AG10803 (cell line): Measurements from ENCODE around the gene ALG10B.
"Not testable (repeated sequence)": the region's sequence is repeated elsewhere in the genome, so short reads cannot be mapped to it uniquely, and the experiment has no call there.

Source experiments
- DNase-seq: peaks from one replicate; pipeline ENCODE4 v3.0.0; 2010; ENCODE audit warnings: low read depth
- H3K4me3 ChIP-seq: 2 replicates; pipeline ENCODE4 v1.5.1; 2011; ENCODE audit warnings: mild to moderate bottlenecking, low read length, control low read depth
- TF ChIP-seq, protein P1 (sequence below): conservative IDR thresholded peaks from 2 replicates; pipeline ENCODE4 v1.5.1; 2011; ENCODE audit warnings: mild to moderate bottlenecking, low read length, control low read depth, inconsistent platforms

The ALG10B gene

DNA sequence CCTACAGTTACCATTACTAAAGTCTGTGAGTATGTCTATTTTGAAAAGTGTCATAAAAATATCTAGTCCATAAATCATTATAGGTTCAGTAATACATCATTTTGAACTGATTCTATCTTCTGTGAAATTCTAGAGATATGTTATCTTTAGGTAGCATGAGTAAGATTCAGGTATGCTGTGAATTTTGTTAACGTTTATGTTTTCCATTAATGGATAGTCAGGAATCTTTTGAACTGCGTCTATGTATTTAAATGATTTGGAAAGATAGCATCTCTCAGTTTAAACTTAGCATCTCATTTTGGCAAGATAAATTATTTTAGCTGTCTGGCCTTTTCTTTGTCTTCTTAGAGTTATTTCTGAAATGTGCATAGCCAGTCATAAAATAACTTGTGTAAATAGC, 8.3 kb downstream of the ALG10B start:
- no peak overlapping the region for H3K4me3 ChIP-seq
- TF ChIP-seq, protein P1, sequence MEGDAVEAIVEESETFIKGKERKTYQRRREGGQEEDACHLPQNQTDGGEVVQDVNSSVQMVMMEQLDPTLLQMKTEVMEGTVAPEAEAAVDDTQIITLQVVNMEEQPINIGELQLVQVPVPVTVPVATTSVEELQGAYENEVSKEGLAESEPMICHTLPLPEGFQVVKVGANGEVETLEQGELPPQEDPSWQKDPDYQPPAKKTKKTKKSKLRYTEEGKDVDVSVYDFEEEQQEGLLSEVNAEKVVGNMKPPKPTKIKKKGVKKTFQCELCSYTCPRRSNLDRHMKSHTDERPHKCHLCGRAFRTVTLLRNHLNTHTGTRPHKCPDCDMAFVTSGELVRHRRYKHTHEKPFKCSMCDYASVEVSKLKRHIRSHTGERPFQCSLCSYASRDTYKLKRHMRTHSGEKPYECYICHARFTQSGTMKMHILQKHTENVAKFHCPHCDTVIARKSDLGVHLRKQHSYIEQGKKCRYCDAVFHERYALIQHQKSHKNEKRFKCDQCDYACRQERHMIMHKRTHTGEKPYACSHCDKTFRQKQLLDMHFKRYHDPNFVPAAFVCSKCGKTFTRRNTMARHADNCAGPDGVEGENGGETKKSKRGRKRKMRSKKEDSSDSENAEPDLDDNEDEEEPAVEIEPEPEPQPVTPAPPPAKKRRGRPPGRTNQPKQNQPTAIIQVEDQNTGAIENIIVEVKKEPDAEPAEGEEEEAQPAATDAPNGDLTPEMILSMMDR: no peak
- no peak for DNase-seq

DNA sequence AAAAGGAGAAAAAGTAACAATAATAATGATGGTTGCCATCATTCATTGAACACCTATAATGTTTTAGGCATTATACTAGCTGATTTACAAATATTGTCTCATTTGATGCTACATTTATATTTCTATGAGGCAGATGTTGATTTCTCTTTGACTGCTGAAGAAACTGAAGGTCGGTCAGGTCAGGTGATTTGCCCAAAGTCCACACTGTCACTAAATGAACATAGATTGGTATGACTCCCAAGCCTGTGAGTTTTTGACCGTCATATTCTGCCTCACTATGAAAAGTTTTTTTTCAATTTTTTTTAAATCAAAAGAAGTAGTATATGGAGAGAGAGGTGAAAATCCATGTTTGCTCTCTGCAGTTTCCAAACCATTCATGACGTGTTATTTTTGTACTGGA, 10.8 kb downstream of the ALG10B start:
- TF ChIP-seq, protein P1: no peak
- no peak for DNase-seq

DNA sequence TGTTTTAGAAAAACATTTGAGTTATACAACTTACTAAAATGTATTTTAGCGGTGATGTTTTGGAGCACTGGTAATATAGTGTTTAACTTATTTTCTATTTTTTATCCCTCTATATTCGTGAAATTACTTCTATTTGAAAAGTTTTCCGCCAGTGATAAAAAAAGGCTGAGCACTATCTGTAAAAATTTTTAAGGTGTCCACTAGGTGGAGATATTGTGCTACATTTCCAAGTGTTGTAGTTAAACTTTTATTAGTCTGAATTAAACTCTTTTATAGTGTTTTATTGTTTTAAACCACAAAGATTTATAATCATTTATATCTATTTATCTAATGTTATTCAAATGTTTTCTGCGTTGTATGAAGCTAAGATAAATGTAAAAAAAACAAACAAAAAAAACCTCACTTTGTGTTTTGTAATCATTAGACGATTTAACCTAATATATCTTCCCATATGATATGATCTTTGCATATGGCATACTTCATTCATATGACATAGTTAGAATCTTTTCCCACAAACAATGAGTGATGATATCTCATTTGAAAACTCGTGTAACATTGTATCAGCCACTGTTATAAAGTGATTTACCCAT, 11.8 kb downstream of the ALG10B start:
- DNase-seq: peak; percentile 34
- no peak overlapping the region for H3K4me3 ChIP-seq
- TF ChIP-seq, protein P1: peak; percentile 63

More for the DNA sequence above, 10.8 kb downstream of the ALG10B start:
- no peak overlapping the region for H3K4me3 ChIP-seq

DNA sequence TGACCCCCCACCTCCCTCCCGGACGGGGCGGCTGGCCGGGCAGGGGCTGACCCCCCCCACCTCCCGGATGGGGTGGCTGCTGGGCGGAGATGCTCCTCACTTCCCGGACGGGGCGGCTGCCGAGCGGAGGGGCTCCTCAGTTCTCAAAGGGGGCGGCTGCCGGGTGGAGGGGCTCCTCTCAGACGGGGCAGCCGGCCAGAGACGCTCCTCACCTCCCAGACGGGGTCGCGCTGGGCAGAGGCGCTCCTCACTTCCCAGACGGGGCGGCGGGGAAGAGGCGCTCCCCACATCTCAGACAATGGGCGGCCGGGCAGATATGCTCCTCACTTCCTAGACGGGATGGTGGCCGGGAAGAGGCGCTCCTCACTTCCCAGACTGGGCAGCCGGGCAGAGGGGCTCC, 13.8 kb downstream of the ALG10B start:
- not testable (repeated sequence) for DNase-seq, H3K4me3 ChIP-seq

DNA sequence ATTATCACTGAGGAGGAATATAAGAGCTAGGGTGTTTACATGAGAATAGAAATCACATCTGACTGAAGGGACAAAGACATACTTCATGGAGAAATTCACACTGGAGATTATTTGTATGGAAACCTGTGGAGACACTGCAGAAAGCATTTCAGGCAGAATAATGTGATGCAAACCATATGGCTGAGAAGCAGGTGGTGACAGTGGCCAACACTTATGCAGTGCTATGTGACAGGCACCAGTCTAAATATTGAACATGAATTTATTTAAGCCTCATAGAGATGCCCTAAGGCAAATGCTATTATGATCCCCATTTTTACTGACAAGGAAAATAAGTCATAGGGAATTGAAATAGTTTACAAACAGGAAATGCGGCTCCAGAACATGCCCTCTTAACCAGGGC, 16.2 kb downstream of the ALG10B start:
- TF ChIP-seq, protein P1: no peak
- no peak for DNase-seq
- H3K4me3 ChIP-seq: no peak overlapping the region

DNA sequence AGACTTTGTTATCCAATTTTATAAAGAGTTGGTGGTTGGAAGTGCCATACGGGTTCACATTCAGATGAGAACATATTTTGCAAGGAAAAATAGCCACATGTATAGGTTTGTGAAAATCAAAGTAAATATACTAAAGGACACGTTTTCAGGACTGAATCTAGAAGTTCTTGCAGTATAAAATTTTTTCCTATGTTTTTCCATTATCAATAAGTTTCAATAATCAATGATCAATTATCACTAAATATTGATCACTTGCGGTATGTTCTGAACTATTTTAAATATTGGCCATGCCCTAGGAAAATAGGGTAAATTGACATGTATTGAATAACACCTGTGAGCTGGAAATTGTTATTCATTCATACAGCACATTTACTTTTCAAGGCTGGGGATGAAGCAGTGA, 25.9 kb downstream of the ALG10B start:
- no peak overlapping the region for H3K4me3 ChIP-seq
- TF ChIP-seq, protein P1: no peak
- DNase-seq: no peak

DNA sequence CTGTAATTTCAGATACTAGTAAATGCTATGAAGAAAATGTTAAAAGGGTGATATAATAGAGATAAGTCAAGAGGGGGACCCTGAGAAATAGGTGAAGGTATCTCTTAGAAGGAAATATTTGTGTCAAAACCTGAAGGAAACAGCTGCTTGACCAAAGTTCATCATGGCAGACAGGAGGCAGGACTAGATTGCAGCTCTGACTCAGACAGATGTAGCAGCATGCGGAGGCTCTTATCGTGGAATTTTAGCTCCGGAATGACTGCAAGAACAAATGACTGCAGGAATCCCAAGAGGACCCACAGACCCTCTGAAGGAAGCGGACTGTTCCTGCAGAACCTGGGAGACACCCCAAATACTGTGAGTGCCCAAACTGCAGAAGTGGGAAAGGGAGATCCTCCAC, 26.7 kb downstream of the ALG10B start:
- not testable (repeated sequence) for H3K4me3 ChIP-seq, DNase-seq

DNA sequence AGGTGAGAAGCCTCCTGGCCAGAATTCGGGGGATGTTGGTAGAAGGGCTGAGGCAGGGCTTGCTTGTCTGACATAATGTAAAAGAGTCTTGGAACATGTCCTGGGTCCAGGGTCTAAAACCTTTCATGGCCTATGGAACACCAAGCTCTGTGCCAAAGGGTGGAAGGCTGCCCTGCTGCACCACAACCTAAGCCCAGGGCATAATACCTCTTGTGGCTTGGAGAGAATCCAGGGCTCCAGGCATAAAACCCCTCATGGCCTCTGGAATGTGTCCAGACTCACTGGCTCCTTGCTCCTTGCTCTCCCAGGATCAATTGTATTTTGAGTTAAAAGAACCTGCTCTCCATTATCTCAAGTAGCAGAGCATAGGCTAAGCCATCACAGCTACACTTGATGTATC, 27.3 kb downstream of the ALG10B start:
- DNase-seq, H3K4me3 ChIP-seq: not testable (repeated sequence)
